HepG2 (cell line): Measurements from ENCODE around the gene CHMP6. TPM values are rescaled to one million over a fixed set of nuclear protein-coding genes. Genes with fewer than 3 reads are reported as not detected.

Experiments used
- ATAC-seq: fragments of 200-7000 bp; cut with Tn5 transposase; 3 replicates; pipeline ENCODE4 v1.9.1; 2020; ENCODE audit warnings: mild to moderate bottlenecking, moderate library complexity
- BruUV-seq: library from RNA; stranded (reverse); fragments of 400-500 nt; replicated peaks from 2 replicates; lab custom pipeline; 2021; lab: Mats Ljungman, UMichigan
- CTCF ChIA-PET: fragments of 300-600 bp; formaldehyde crosslinking; extraction: SDS; loops from one replicate; lab custom pipeline; 2021; ENCODE audit warnings: low total read pairs, inconsistent platforms, low intra/inter-chr PET ratio; lab: Yijun Ruan, JAX
- POLR2A ChIA-PET: fragments of 350-600 bp; sonication (Branson Sonifier 250); formaldehyde crosslinking; loops from one replicate; lab custom pipeline; 2020; ENCODE audit warnings: antibody characterized with exemption, inconsistent platforms; lab: Yijun Ruan, JAX
- DNase-seq: peaks from one replicate; pipeline ENCODE4 v3.0.0-alpha.2; 2015; ENCODE audit warnings: low spot score
- FAIRE-seq: peaks from 3 replicates; lab custom pipeline; 2011; peaks lifted over from hg19 to GRCh38; lab: Jason Lieb, UNC
- H2AFZ ChIP-seq: one replicate; pipeline ENCODE4 v1.6.1; 2011; ENCODE audit warnings: low read length, inconsistent platforms
- H3K27ac ChIP-seq: fragments of 300-600 bp; 3 replicates; pipeline ENCODE4 v1.8.0; 2011; ENCODE audit warnings: mixed run types, mild to moderate bottlenecking, mixed read lengths, low read length, inconsistent platforms; ENCODE audit not compliant: insufficient read depth; ENCODE audit errors: extremely low read length
- H3K27me3 ChIP-seq, 2 experiments: fragments of 200-600 bp in 1 of 2; 2 replicates in 1 of 2; 3 replicates in 1 of 2; pipeline versions ENCODE4 v1.6.0 to v1.8.0; 2011; ENCODE audit warnings: low read length in 2 of 2, mild to moderate bottlenecking in 2 of 2, moderate library complexity in 2 of 2, inconsistent platforms in 1 of 2; ENCODE audit not compliant: insufficient read depth in 2 of 2, control insufficient read depth in 1 of 2
- H3K36me3 ChIP-seq, 2 experiments: fragments of 200-600 bp in 1 of 2; replicated peaks in 1 of 2; 2 replicates in 1 of 2; 3 replicates in 1 of 2; pipeline versions ENCODE4 v1.5.1 to v1.8.0; 2011; ENCODE audit warnings: low read length in 2 of 2, inconsistent platforms in 1 of 2; ENCODE audit not compliant: insufficient read depth in 2 of 2, control insufficient read depth in 1 of 2
- H3K4me1 ChIP-seq: 2 replicates; pipeline ENCODE4 v1.5.1; 2012; ENCODE audit warnings: low read length, inconsistent platforms; ENCODE audit not compliant: insufficient read depth
- H3K4me2 ChIP-seq: 2 replicates; pipeline ENCODE4 v1.6.0; 2011; ENCODE audit warnings: low read depth, low read length, inconsistent platforms
- H3K4me3 ChIP-seq, 3 experiments: fragments of 200-600 bp in 1 of 3; sonication (generic), shearing (Covaris generic) in 1 of 3; replicated peaks in 1 of 3; 2 replicates each; pipeline ENCODE4 v1.5.1; 2011 to 2016; ENCODE audit warnings: low read length in 3 of 3, inconsistent platforms in 2 of 3, low read depth in 2 of 3, mild to moderate bottlenecking in 2 of 3, control low read depth in 1 of 3, mixed read lengths in 1 of 3; ENCODE audit not compliant: insufficient read depth in 1 of 3
- H3K79me2 ChIP-seq: one replicate; pipeline ENCODE4 v1.6.1; 2011; ENCODE audit warnings: low read length, inconsistent platforms; ENCODE audit not compliant: insufficient read depth
- H3K9ac ChIP-seq: 2 replicates; pipeline ENCODE4 v1.6.0; 2011; ENCODE audit warnings: mild to moderate bottlenecking, low read depth, low read length, inconsistent platforms; ENCODE audit not compliant: insufficient read depth
- H3K9me3 ChIP-seq: 2 replicates; pipeline ENCODE4 v1.5.1; 2012; ENCODE audit warnings: mild to moderate bottlenecking, low read length
- H4K20me1 ChIP-seq: 2 replicates; pipeline ENCODE4 v1.6.0; 2011; ENCODE audit warnings: inconsistent platforms, mild to moderate bottlenecking, low read length, moderate library complexity; ENCODE audit not compliant: insufficient read depth
- CAMTA2 ChIP-seq: sonication (generic); formaldehyde crosslinking; IDR thresholded peaks from 2 replicates; pipeline ENCODE4 v1.4.0; 2020; ENCODE audit warnings: mild to moderate bottlenecking, missing genetic modification reagents, borderline replicate concordance
- RFXAP ChIP-seq: sonication (generic); formaldehyde crosslinking; IDR thresholded peaks from 2 replicates; pipeline ENCODE4 v1.4.0; 2020; ENCODE audit warnings: missing genetic modification reagents, borderline replicate concordance
- ZBTB3 ChIP-seq: sonication (generic); formaldehyde crosslinking; IDR thresholded peaks from 2 replicates; pipeline ENCODE4 v1.4.0; 2020; ENCODE audit warnings: low read depth, mild to moderate bottlenecking, moderate library complexity, missing genetic modification reagents, borderline replicate concordance
- ZMYM2 ChIP-seq: sonication (generic); formaldehyde crosslinking; IDR thresholded peaks from 2 replicates; pipeline ENCODE4 v1.8.0; 2022; ENCODE audit warnings: mild to moderate bottlenecking, missing genetic modification reagents
- ZNF280B ChIP-seq: sonication (generic); formaldehyde crosslinking; IDR thresholded peaks from 2 replicates; pipeline ENCODE4 v1.5.0; 2020; ENCODE audit warnings: missing genetic modification reagents, mild to moderate bottlenecking, borderline replicate concordance
- ZNF580 ChIP-seq: IDR thresholded peaks from 2 replicates; pipeline ENCODE4 v1.6.1; 2016; ENCODE audit warnings: low read depth, borderline replicate concordance
- ZNF609 ChIP-seq: sonication (generic); formaldehyde crosslinking; IDR thresholded peaks from 2 replicates; pipeline ENCODE4 v1.4.0; 2020; ENCODE audit warnings: mild to moderate bottlenecking, missing genetic modification reagents, borderline replicate concordance
- ZNF841 ChIP-seq: sonication (generic); formaldehyde crosslinking; IDR thresholded peaks from 2 replicates; pipeline ENCODE4 v1.8.1; 2023; ENCODE audit warnings: missing genetic modification reagents, borderline replicate concordance
- ZNF891 ChIP-seq: sonication (generic); formaldehyde crosslinking; IDR thresholded peaks from 2 replicates; pipeline ENCODE4 v1.5.0; 2020; ENCODE audit warnings: mild to moderate bottlenecking, missing genetic modification reagents
- WGBS: methylation state at CpG from one replicate; pipeline ENCODE4 v1.1.6; 2017; ENCODE audit warnings: low lambda C conversion rate; 5-methylcytosine and 5-hydroxymethylcytosine counted together
- in situ Hi-C: cut with HindIII; loops from 2 replicates; pipeline ENCODE4 v1.10.0; 2017; ENCODE audit warnings: low pct_unique_long_range_greater_than_20kb; ENCODE audit not compliant: extremely low pct_ligation_motif_present
- intact Hi-C: fragments of 100-400 bp; cut with micrococcal nuclease; formaldehyde crosslinking; loops from one replicate; pipeline ENCODE4 v1.10.0; 2022; ENCODE audit not compliant: unreplicated experiment
- polyA plus RNA-seq, 8 experiments: library from polyadenylated mRNA; depleted of rRNA in 3 of 8; stranded (reverse) in 7 of 8; unstranded in 1 of 8; fragments of >200 nt; fragmentation: Illumina TruSeq in 4 of 8; extraction: Trizol in 4 of 8; gene quantifications; 2 replicates each; pipeline versions ENCODE4 v1.2.1 to v1.2.3, GENCODE V29; 2011 to 2016; ENCODE audit warnings: low read depth in 4 of 8, missing spikeins in 1 of 8, mixed read lengths in 1 of 8; ENCODE audit not compliant: insufficient read depth in 1 of 8
- total RNA-seq, 5 experiments: library from RNA; depleted of rRNA; stranded (reverse); fragments of >200 nt; fragmentation: Illumina TruSeq; extraction: Trizol; gene quantifications; 2 replicates each; pipeline ENCODE4 v1.2.3, GENCODE V29; 2016; ENCODE audit warnings: low read depth in 1 of 5
- TF ChIP-seq, protein P1 (sequence below): sonication (generic); formaldehyde crosslinking; IDR thresholded peaks from 2 replicates; pipeline ENCODE4 v1.4.0; 2020; ENCODE audit warnings: low read depth, mild to moderate bottlenecking, missing genetic modification reagents
- TF ChIP-seq, protein P2 (sequence below): sonication (generic); formaldehyde crosslinking; IDR thresholded peaks from 2 replicates; pipeline ENCODE4 v1.5.0; 2020; ENCODE audit warnings: mild to moderate bottlenecking, missing genetic modification reagents, moderate library complexity

CHMP6 gene
- total and polyA plus RNA-seq, 2 of the 13 experiments (the other 11 are each of a cell fraction or from before 2014, with no cell fraction given): 11.1 to 24.2 TPM

DNA sequence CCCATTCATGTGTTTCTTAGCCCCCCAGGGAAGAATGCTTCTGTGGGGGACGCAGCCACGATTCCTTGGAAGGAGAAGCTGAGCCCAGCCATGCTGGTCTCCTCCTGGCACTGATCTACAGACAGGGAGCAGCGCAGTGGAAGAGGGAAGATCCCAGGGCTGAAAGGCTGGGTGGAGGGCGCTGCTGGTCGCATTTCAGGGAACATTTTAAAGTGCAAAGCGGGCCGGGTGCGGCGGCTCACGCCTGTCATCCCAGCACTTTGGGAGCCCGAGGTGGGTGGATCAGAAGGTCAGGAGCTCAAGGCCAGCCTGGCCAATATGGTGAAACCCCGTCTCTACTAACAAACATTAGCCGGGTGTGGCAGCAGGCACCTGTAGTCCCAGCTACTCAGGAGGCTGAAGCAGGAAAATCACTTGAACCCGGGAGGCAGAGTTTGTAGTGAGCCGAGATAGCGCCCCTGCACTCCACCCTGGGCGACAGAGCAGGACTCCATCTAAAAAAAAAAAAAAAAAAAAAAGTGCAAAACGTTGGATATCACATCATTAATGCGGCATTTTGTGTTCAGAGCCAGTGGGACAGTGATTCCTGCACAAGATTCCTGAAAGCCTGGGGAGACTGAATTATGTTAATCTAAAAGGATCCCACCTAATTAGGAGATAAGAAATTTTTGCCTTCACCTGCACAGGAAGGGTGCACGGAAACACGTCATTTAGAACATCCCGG, 558 bp upstream of the CHMP6 start:
- WGBS: 4% methylated on average over 22 of the region's 22 CpGs
- ChIA-PET CTCF (interaction anchor here (1.9 kb wide), 1 partner anchor 111 kb away, joined by 15 read pairs; no protein-coding TSS in a partner anchor), POLR2A (interaction anchor here (0.6 to 1.9 kb wide), 7 partner anchors 10 to 536 kb away, joined by 3 to 10 read pairs (median 4); no protein-coding TSS in a partner anchor)
- peak overlapping the region; percentile 87 for H3K9ac ChIP-seq
- BruUV-seq: no TSS peak
- no peaks in the 10 kb centered on the region for H3K79me2 ChIP-seq
- H2AFZ ChIP-seq: peak overlapping the region; percentile 92
- peak overlapping the region; percentile 87 to 95 (median 95) for H3K4me3 ChIP-seq
- peak; percentile 89 for FAIRE-seq
- in situ Hi-C loops (no loop called here), intact Hi-C loops (loop anchor here (5.0 kb wide), 1 partner anchor 51 kb away; no protein-coding TSS in a partner anchor)
- H3K4me1 ChIP-seq: peaks cover 64% of the 10 kb centered on the region
- H3K27ac ChIP-seq: peak overlapping the region; percentile 33
- DNase-seq: peak; percentile 82
- ATAC-seq: peak; percentile 45
- peaks cover 3 to 31% of the 10 kb centered on the region in 2 experiments; a peak in 4 of 5 replicates for H3K27me3 ChIP-seq
- H4K20me1 ChIP-seq: no peaks in the 10 kb centered on the region
- H3K4me2 ChIP-seq: peak overlapping the region; percentile 94
- H3K9me3 ChIP-seq: no peaks in the 10 kb centered on the region
- peaks cover 9 to 13% of the 10 kb centered on the region in 2 experiments for H3K36me3 ChIP-seq
- TF ChIP-seq ZNF891 (CRISPR knock-in tag) (0 out of 2 replicates have a peak, but pooled peaks have one; percentile 57), ZNF841 (CRISPR knock-in tag) (no peak), ZBTB3 (CRISPR knock-in tag) (0 out of 2 replicates have a peak, but pooled peaks have one; percentile 78), ZNF609 (CRISPR knock-in tag) (0 out of 2 replicates have a peak, but pooled peaks have one; percentile 56), CAMTA2 (CRISPR knock-in tag) (no peak), ZMYM2 (CRISPR knock-in tag) (peak; percentile 69; the same call in 1 of the 2 replicates), ZNF280B (CRISPR knock-in tag) (peak; percentile 58; the same call in 1 of the 2 replicates), ZNF580 (peak; percentile 37; the same call in 1 of the 2 replicates), RFXAP (CRISPR knock-in tag) (no peak)
- TF ChIP-seq, protein P1, sequence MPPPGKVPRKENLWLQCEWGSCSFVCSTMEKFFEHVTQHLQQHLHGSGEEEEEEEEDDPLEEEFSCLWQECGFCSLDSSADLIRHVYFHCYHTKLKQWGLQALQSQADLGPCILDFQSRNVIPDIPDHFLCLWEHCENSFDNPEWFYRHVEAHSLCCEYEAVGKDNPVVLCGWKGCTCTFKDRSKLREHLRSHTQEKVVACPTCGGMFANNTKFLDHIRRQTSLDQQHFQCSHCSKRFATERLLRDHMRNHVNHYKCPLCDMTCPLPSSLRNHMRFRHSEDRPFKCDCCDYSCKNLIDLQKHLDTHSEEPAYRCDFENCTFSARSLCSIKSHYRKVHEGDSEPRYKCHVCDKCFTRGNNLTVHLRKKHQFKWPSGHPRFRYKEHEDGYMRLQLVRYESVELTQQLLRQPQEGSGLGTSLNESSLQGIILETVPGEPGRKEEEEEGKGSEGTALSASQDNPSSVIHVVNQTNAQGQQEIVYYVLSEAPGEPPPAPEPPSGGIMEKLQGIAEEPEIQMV (CRISPR knock-in tag): peak; percentile 66; the same call in 1 of the 2 replicates
- TF ChIP-seq, protein P2, sequence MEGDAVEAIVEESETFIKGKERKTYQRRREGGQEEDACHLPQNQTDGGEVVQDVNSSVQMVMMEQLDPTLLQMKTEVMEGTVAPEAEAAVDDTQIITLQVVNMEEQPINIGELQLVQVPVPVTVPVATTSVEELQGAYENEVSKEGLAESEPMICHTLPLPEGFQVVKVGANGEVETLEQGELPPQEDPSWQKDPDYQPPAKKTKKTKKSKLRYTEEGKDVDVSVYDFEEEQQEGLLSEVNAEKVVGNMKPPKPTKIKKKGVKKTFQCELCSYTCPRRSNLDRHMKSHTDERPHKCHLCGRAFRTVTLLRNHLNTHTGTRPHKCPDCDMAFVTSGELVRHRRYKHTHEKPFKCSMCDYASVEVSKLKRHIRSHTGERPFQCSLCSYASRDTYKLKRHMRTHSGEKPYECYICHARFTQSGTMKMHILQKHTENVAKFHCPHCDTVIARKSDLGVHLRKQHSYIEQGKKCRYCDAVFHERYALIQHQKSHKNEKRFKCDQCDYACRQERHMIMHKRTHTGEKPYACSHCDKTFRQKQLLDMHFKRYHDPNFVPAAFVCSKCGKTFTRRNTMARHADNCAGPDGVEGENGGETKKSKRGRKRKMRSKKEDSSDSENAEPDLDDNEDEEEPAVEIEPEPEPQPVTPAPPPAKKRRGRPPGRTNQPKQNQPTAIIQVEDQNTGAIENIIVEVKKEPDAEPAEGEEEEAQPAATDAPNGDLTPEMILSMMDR (CRISPR knock-in tag): peak; percentile 56
